ENCODE data around the gene FAM43A.
A peak's percentile ranks its signal among the peaks of the same experiment; 100 is the strongest.

Gene FAM43A

GRCh38 chr3:194685718-194686413, at the start of gene FAM43A:
Gene FAM43A, plus strand, starts transcription at chr3:194685883. Its CDS starts 944 bp downstream, at chr3:194686827.
- peak; percentile 96 for DNase-seq

- no peak for DNase-seq
Observed at GRCh38 chr3:194637066-194637465, 48.6 kb upstream of the FAM43A start.

GRCh38 chr3:194637541-194638400, 47.9 kb upstream of the FAM43A start:
- DNase-seq, result no peak

- DNase-seq, result no peak
Observed at GRCh38 chr3:194638991-194639605, 46.6 kb upstream of the FAM43A start.

GRCh38 chr3:194640829-194641228, 44.9 kb upstream of the FAM43A start:
- DNase-seq, result no peak

- DNase-seq, result no peak
Observed at GRCh38 chr3:194642769-194643168, 42.9 kb upstream of the FAM43A start.

GRCh38 chr3:194647747-194648146, 37.9 kb upstream of the FAM43A start:
- DNase-seq, result no peak

GRCh38 chr3:194654443-194654842, 31.2 kb upstream of the FAM43A start:
- DNase-seq, result no peak

GRCh38 chr3:194657439-194657838, 28.2 kb upstream of the FAM43A start:
- DNase-seq, result no peak

- DNase-seq, result no peak
Observed at GRCh38 chr3:194658477-194659242, 27.0 kb upstream of the FAM43A start.

GRCh38 chr3:194659778-194660177, 25.9 kb upstream of the FAM43A start:
- DNase-seq, result no peak

GRCh38 chr3:194661374-194661773, 24.3 kb upstream of the FAM43A start:
- DNase-seq, result no peak

- no peak for DNase-seq
Observed at GRCh38 chr3:194661946-194662345, 23.7 kb upstream of the FAM43A start.

GRCh38 chr3:194664857-194665256, 20.8 kb upstream of the FAM43A start:
- DNase-seq, result no peak

GRCh38 chr3:194667363-194667762, 18.3 kb upstream of the FAM43A start:
- no peak for DNase-seq

GRCh38 chr3:194671511-194671899, 14.2 kb upstream of the FAM43A start:
- no peak for DNase-seq

- DNase-seq, result peak; percentile 95
Observed at GRCh38 chr3:194671900-194672808, 13.5 kb upstream of the FAM43A start, which contains the start of gene LSG1. Gene LSG1, minus strand, starts transcription at chr3:194672191. Its CDS starts 29 bp downstream, at chr3:194672162.

GRCh38 chr3:194672876-194673275, 12.8 kb upstream of the FAM43A start:
- DNase-seq, result no peak

- DNase-seq, result no peak
Observed at GRCh38 chr3:194673761-194674160, 11.9 kb upstream of the FAM43A start.

- DNase-seq, result no peak
Observed at GRCh38 chr3:194675081-194675640, 10.5 kb upstream of the FAM43A start.

- DNase-seq, result no peak
Observed at GRCh38 chr3:194675680-194676079, 10.0 kb upstream of the FAM43A start.

All from right hindlimb (tissue), 1 donor.